Panc1 (cell line): ENCODE data around the gene DPH5. TPM values are rescaled to one million over a fixed set of nuclear protein-coding genes. Genes with fewer than 3 reads are reported as not detected.

Source experiments
- ATAC-seq: fragments of 200-7000 bp; cut with Tn5 transposase; 2 replicates; pipeline ENCODE4 v1.9.1; 2020; ENCODE audit warnings: mild to moderate bottlenecking, moderate library complexity
- BruUV-seq: library from RNA; stranded (reverse); fragments of 400-500 nt; replicated peaks from 2 replicates; lab custom pipeline; 2021; lab: Mats Ljungman, UMichigan
- CTCF ChIA-PET: fragments of 300-600 bp; sonication (Branson Sonifier 250); formaldehyde crosslinking; loops from one replicate; lab custom pipeline; 2022; ENCODE audit warnings: antibody characterized with exemption; lab: Charles Lee
- POLR2A ChIA-PET: fragments of 300-600 bp; sonication (Branson Sonifier 250); formaldehyde crosslinking; loops from one replicate; lab custom pipeline; 2022; ENCODE audit warnings: antibody characterized with exemption; lab: Charles Lee
- DNase-seq: peaks from one replicate; pipeline ENCODE4 v3.0.0-alpha.2; 2010; ENCODE audit warnings: low read depth, low spot score
- H3K27ac ChIP-seq: 2 replicates; pipeline ENCODE4 v1.5.1; 2011; ENCODE audit warnings: mild to moderate bottlenecking, low read length, inconsistent platforms
- H3K27me3 ChIP-seq: fragments of 200-500 bp; sonication (Bioruptor generic); 2 replicates; pipeline ENCODE4 v1.6.0; 2014; ENCODE audit warnings: low read length, inconsistent platforms; ENCODE audit not compliant: control insufficient read depth, insufficient read depth
- H3K36me3 ChIP-seq: fragments of 200-500 bp; sonication (Bioruptor generic); 2 replicates; pipeline ENCODE4 v1.5.1; 2014; ENCODE audit warnings: inconsistent platforms, mild to moderate bottlenecking, low read length, moderate library complexity; ENCODE audit not compliant: control insufficient read depth, insufficient read depth
- H3K4me1 ChIP-seq: 2 replicates; pipeline ENCODE4 v1.5.1; 2011; ENCODE audit warnings: inconsistent platforms, mild to moderate bottlenecking, low read length, moderate library complexity; ENCODE audit not compliant: control insufficient read depth, insufficient read depth
- H3K4me3 ChIP-seq, 2 experiments: 2 replicates each; pipeline ENCODE4 v1.5.1; 2011 to 2012; ENCODE audit warnings: low read depth in 2 of 2, low read length in 2 of 2, mild to moderate bottlenecking in 2 of 2, inconsistent platforms in 1 of 2, moderate library complexity in 1 of 2
- H3K9me3 ChIP-seq: fragments of 200-500 bp; sonication (Bioruptor generic); 2 replicates; pipeline ENCODE4 v1.5.1; 2014; ENCODE audit warnings: low read depth, mild to moderate bottlenecking, inconsistent platforms, low read length, moderate library complexity; ENCODE audit not compliant: control insufficient read depth, insufficient read depth
- POLR2AphosphoS5 ChIP-seq: IDR thresholded peaks from 2 replicates; pipeline ENCODE4 v1.6.1; 2012; ENCODE audit warnings: mild to moderate bottlenecking, low read depth, low read length, moderate library complexity
- SIN3A ChIP-seq: IDR thresholded peaks from 2 replicates; pipeline ENCODE4 v1.6.1; 2012; ENCODE audit warnings: low read depth, mild to moderate bottlenecking, low read length, moderate library complexity, borderline replicate concordance; ENCODE audit not compliant: insufficient read depth
- TCF7L2 ChIP-seq: IDR thresholded peaks from 2 replicates; pipeline ENCODE4 v1.6.1; 2011; ENCODE audit warnings: mild to moderate bottlenecking, low read depth, low read length, inconsistent platforms
- in situ Hi-C: cut with HindIII; loops from 2 replicates; pipeline ENCODE4 v1.10.0; 2016; ENCODE audit warnings: low sequenced_read_pairs, low pct_unique_long_range_greater_than_20kb
- intact Hi-C: fragments of 100-400 bp; cut with micrococcal nuclease; formaldehyde crosslinking; loops from one replicate; pipeline ENCODE4 v1.10.0; 2022; ENCODE audit not compliant: unreplicated experiment
- total RNA-seq: library from RNA; stranded (reverse); gene quantifications from one replicate; pipeline ENCODE4 v1.2.1, GENCODE V29; 2021; ENCODE audit not compliant: unreplicated experiment
- TF ChIP-seq, protein P1 (sequence below): fragments of 450-650 bp; IDR thresholded peaks from 2 replicates; pipeline ENCODE4 v1.5.1; 2017; ENCODE audit warnings: mild to moderate bottlenecking
- TF ChIP-seq, protein P2 (sequence below), 2 experiments: IDR thresholded peaks; 2 replicates each; pipeline ENCODE4 v1.6.1; 2011 to 2012; ENCODE audit warnings: low read depth in 2 of 2, control low read depth in 1 of 2, low read length in 1 of 2, mild to moderate bottlenecking in 1 of 2, moderate library complexity in 1 of 2; ENCODE audit not compliant: insufficient read depth in 1 of 2

Gene DPH5
- total RNA-seq, 1 experiment from 2014 or later, result 22.6 TPM

DNA sequence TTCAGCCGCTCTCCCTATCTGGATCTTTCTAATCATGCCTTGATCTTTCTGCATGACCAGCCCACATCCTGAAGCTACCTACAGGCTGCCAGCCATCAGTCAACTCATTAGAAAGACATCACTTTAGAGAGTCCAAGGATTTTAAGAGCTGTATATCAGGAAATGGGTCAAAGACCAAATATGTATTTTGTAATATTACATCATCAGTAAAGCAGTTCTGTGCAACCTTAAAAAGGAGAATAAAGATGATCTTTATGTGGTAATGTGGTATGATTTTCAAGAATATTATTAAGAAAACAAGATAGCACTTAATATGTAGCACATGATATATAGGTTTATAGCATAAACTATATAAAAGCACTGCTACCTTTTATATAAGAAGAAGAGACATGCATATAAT is 82.1 kb downstream of the DPH5 start:
- in situ Hi-C loops (no loop called here), intact Hi-C loops (no loop called here)
- Histone ChIP-seq H3K36me3 (no peaks in the 10 kb centered on the region), H3K27ac (no peak overlapping the region), H3K27me3 (no peaks in the 10 kb centered on the region), H3K4me1 (no peaks in the 10 kb centered on the region), H3K4me3 (no peak overlapping the region), H3K9me3 (no peaks in the 10 kb centered on the region)
- DNase-seq (no peak), ATAC-seq (no peak)
- POLR2A ChIA-PET, result interaction anchor here (0.6 kb wide), 1 partner anchor 17 kb away, joined by 17 read pairs; no protein-coding TSS in a partner anchor
- TF ChIP-seq, protein P1, sequence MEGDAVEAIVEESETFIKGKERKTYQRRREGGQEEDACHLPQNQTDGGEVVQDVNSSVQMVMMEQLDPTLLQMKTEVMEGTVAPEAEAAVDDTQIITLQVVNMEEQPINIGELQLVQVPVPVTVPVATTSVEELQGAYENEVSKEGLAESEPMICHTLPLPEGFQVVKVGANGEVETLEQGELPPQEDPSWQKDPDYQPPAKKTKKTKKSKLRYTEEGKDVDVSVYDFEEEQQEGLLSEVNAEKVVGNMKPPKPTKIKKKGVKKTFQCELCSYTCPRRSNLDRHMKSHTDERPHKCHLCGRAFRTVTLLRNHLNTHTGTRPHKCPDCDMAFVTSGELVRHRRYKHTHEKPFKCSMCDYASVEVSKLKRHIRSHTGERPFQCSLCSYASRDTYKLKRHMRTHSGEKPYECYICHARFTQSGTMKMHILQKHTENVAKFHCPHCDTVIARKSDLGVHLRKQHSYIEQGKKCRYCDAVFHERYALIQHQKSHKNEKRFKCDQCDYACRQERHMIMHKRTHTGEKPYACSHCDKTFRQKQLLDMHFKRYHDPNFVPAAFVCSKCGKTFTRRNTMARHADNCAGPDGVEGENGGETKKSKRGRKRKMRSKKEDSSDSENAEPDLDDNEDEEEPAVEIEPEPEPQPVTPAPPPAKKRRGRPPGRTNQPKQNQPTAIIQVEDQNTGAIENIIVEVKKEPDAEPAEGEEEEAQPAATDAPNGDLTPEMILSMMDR, result no peak
- no peak for TF ChIP-seq POLR2AphosphoS5
- no peak for TF ChIP-seq TCF7L2
- TF ChIP-seq SIN3A, result no peak
- TF ChIP-seq, protein P2, sequence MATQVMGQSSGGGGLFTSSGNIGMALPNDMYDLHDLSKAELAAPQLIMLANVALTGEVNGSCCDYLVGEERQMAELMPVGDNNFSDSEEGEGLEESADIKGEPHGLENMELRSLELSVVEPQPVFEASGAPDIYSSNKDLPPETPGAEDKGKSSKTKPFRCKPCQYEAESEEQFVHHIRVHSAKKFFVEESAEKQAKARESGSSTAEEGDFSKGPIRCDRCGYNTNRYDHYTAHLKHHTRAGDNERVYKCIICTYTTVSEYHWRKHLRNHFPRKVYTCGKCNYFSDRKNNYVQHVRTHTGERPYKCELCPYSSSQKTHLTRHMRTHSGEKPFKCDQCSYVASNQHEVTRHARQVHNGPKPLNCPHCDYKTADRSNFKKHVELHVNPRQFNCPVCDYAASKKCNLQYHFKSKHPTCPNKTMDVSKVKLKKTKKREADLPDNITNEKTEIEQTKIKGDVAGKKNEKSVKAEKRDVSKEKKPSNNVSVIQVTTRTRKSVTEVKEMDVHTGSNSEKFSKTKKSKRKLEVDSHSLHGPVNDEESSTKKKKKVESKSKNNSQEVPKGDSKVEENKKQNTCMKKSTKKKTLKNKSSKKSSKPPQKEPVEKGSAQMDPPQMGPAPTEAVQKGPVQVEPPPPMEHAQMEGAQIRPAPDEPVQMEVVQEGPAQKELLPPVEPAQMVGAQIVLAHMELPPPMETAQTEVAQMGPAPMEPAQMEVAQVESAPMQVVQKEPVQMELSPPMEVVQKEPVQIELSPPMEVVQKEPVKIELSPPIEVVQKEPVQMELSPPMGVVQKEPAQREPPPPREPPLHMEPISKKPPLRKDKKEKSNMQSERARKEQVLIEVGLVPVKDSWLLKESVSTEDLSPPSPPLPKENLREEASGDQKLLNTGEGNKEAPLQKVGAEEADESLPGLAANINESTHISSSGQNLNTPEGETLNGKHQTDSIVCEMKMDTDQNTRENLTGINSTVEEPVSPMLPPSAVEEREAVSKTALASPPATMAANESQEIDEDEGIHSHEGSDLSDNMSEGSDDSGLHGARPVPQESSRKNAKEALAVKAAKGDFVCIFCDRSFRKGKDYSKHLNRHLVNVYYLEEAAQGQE (IDR thresholded peaks at IDR 0.05; ENCODE audit: insufficient read depth in 1 of 2, low read depth in 2 of 2, low read length in 1 of 2), result no peak
- BruUV-seq, result no TSS peak
- CTCF ChIA-PET, result no interaction called here

DNA sequence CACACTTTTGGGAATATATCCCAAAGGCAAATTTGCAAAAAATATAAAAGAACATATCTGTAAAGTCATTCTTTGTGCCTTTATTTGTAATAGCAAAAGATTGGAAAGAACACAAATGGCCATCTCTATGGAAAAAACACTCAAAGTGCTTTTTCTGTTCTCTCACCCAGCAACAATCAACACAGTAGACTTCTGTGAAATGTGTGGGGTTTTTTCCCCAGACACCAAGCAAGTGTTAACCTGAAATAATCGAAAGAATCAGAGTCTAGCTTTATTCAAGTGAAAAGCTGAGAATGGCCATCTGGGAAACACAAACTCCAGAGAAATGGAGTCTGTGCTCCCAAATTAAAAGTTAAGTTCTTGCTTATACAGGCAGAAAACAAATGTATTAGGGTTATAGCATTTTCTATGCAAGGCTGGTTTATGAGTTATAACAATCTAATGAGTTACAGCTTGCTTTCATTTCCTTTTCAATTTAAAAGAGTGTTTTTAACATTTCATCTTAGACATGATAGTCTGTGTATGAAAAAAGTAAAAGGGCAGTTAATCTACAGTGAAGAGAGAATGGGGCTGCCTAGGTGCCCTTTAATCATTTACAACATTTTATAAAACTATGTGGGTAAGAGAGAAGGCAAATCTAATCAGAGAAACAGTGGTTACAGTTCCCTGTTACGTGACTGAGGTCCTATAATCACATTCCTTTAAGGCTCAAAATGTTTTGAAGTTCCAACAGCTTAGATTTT is 83.1 kb downstream of the DPH5 start:
- DNase-seq (no peak), ATAC-seq (no peak)
- BruUV-seq, result no TSS peak
- intact Hi-C loops, result no loop called here
- ChIA-PET CTCF (no interaction called here), POLR2A (no interaction called here)
- H3K27me3 ChIP-seq, result no peaks in the 10 kb centered on the region
- H3K4me1 ChIP-seq, result no peaks in the 10 kb centered on the region
- H3K27ac ChIP-seq, result no peak overlapping the region
- TF ChIP-seq SIN3A (no peak), TCF7L2 (no peak), POLR2AphosphoS5 (no peak)
- TF ChIP-seq, protein P2 (IDR thresholded peaks at IDR 0.05; ENCODE audit: insufficient read depth in 1 of 2, low read depth in 2 of 2, low read length in 1 of 2), result no peak
- TF ChIP-seq, protein P1, result no peak
- H3K4me3 ChIP-seq, result no peak overlapping the region
- no peaks in the 10 kb centered on the region for H3K36me3 ChIP-seq
- in situ Hi-C loops, result no loop called here
- no peaks in the 10 kb centered on the region for H3K9me3 ChIP-seq
